ENCODE data around the gene NBL1. TPM values are rescaled to one million over a fixed set of nuclear protein-coding genes. Genes with fewer than 3 reads are reported as not detected.
A peak's percentile ranks its signal among the peaks of the same experiment; 100 is the strongest.
"Not testable (repeated sequence)": the region's sequence is repeated elsewhere in the genome, so short reads cannot be mapped to it uniquely, and the experiment has no call there.

Gene NBL1
- total RNA-seq, 1 experiment from 2014 or later, result 36.9 TPM

DNA sequence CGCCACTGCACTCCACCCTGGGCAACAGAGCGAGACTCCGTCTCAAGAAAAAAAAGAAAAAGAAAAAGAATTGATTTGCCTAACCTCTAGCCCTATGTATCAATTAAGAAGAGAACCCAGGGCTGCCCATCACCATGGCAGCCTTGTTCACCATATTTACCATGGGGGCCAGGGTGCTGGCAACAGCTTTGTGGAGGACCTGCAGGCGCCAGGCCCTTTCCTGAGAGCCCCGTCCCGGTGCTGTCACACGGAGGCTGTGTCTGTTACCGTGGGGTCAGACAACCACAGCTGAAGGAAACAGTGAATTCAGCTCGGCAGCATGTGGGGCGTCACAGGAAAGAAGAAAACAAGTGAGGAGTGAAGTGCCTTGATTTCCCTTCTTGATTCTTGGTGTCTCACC lies 6.5 kb upstream of the NBL1 start:
- intact Hi-C loops (cut with micrococcal nuclease; ENCODE audit: unreplicated experiment), result no loop called here
- Histone ChIP-seq H3K36me3 (ENCODE audit: low read depth) (no peaks in the 10 kb centered on the region), H3F3A (ENCODE audit: insufficient read depth, low read depth) (peaks cover 12% of the 10 kb centered on the region; the same call in 1 of the 2 replicates), H3K9me2 (ENCODE audit: insufficient read depth) (no peaks in the 10 kb centered on the region), H4K20me1 (ENCODE audit: insufficient read depth) (no peaks in the 10 kb centered on the region), H3K27me3 (ENCODE audit: insufficient read depth, low read depth) (no peaks in the 10 kb centered on the region), H3K4me2 (no peak overlapping the region), H3K4me3 (no peak overlapping the region), H3K9me3 (ENCODE audit: insufficient read depth, low read depth) (no peaks in the 10 kb centered on the region), H3K4me1 (replicated peaks; ENCODE audit: insufficient read depth) (peaks cover 10% of the 10 kb centered on the region; the same call in 1 of the 2 replicates), H3K79me2 (ENCODE audit: low read depth) (no peaks in the 10 kb centered on the region), H3K27ac (no peak overlapping the region), H2AFZ (no peak overlapping the region)
- DNase-seq, result no peak
- CTCF ChIA-PET, result no interaction called here
- TF ChIP-seq CTCF (conservative IDR thresholded peaks at IDR 0.05) (no peak), EZH2 (IDR thresholded peaks at IDR 0.05; ENCODE audit: low read depth) (no peak)
- POLR2A ChIA-PET (ENCODE audit: unreplicated experiment), result no interaction called here
- BruUV-seq (replicated peaks), result no TSS peak

DNA sequence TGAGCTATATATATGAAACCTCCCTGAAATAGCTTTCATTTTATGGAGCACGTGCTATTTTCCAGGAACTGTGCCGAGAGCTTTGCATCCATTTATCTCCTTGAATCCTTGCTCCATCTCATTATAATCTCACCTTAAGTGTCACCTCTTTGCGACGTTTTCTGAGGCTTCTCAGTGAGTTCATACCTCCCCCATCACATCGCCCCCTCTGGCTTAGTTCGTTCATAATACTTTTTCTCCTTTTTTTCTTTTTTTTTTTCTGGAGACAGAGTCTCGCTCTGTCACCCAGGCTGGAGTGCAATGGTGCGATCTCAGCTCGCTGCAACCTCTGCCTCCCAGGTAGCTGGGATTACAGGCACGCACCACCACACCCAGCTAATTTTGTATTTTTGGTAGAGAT lies 4.9 kb upstream of the NBL1 start:
- H4K20me1 ChIP-seq (ENCODE audit: insufficient read depth); POLR2A ChIA-PET (ENCODE audit: unreplicated experiment); H3K27me3 ChIP-seq (ENCODE audit: insufficient read depth, low read depth); BruUV-seq (replicated peaks); H3K27ac ChIP-seq; H3K9me3 ChIP-seq (ENCODE audit: insufficient read depth, low read depth); H3K9me2 ChIP-seq (ENCODE audit: insufficient read depth); intact Hi-C loops (cut with micrococcal nuclease; ENCODE audit: unreplicated experiment); H2AFZ ChIP-seq; H3K4me3 ChIP-seq; H3K4me2 ChIP-seq; H3K36me3 ChIP-seq (ENCODE audit: low read depth); DNase-seq; H3K79me2 ChIP-seq (ENCODE audit: low read depth): not testable (repeated sequence)
- CTCF ChIA-PET, result interaction anchor here (1.1 kb wide), 1 partner anchor 15 kb away, joined by 4 read pairs; no protein-coding TSS in a partner anchor
- Histone ChIP-seq H3F3A (ENCODE audit: insufficient read depth, low read depth) (peaks cover 13% of the 10 kb centered on the region; the same call in 1 of the 2 replicates), H3K4me1 (replicated peaks; ENCODE audit: insufficient read depth) (peaks cover 18% of the 10 kb centered on the region)

- DNase-seq, result no peak
- no peaks in the 10 kb centered on the region for H3K9me3 ChIP-seq (ENCODE audit: insufficient read depth, low read depth)
- no peaks in the 10 kb centered on the region for H3K9me2 ChIP-seq (ENCODE audit: insufficient read depth)
- ChIA-PET CTCF (interaction anchor here (0.6 to 1.1 kb wide), 2 partner anchors 14 to 171 kb away, joined by 3 to 4 read pairs; no protein-coding TSS in a partner anchor), POLR2A (ENCODE audit: unreplicated experiment) (no interaction called here)
- no TSS peak for BruUV-seq (replicated peaks)
- H2AFZ ChIP-seq, result no peak overlapping the region
- no peaks in the 10 kb centered on the region for H3K27me3 ChIP-seq (ENCODE audit: insufficient read depth, low read depth)
- H3K79me2 ChIP-seq (ENCODE audit: low read depth), result no peaks in the 10 kb centered on the region
- H3K27ac ChIP-seq, result no peak overlapping the region
- TF ChIP-seq CTCF (conservative IDR thresholded peaks at IDR 0.05) (no peak), EZH2 (IDR thresholded peaks at IDR 0.05; ENCODE audit: low read depth) (no peak)
- H3K4me3 ChIP-seq, result no peak overlapping the region
- peaks cover 18% of the 10 kb centered on the region for H3K4me1 ChIP-seq (replicated peaks; ENCODE audit: insufficient read depth)
- H3F3A ChIP-seq (ENCODE audit: insufficient read depth, low read depth), result peaks cover 13% of the 10 kb centered on the region; the same call in 1 of the 2 replicates
- intact Hi-C loops (cut with micrococcal nuclease; ENCODE audit: unreplicated experiment), result no loop called here
- peak overlapping the region; percentile 18; the same call in 1 of the 2 replicates for H3K4me2 ChIP-seq
- no peaks in the 10 kb centered on the region for H3K36me3 ChIP-seq (ENCODE audit: low read depth)
- H4K20me1 ChIP-seq (ENCODE audit: insufficient read depth), result no peaks in the 10 kb centered on the region
These were observed 4.1 kb upstream of the NBL1 start for GRCh38 chr1:19639999-19640362.

Data from PC-9 (cell line).